ENCODE data around the gene CD9. TPM values are rescaled to one million over a fixed set of nuclear protein-coding genes. Genes with fewer than 3 reads are reported as not detected.

The CD9 gene
- total RNA-seq, 6 experiments from 2014 or later: 43.2 to 72.6 (median 46.4) TPM

- H3K27ac Mint-ChIP-seq: peak overlapping the region; percentile 89
- peak overlapping the region; percentile 61 for H3K4me3 Mint-ChIP-seq
- H3K27me3 Mint-ChIP-seq (ENCODE audit: insufficient read depth): no peaks in the 10 kb centered on the region; the same call in 1 of the 2 replicates
- H3K9me3 Mint-ChIP-seq: no peaks in the 10 kb centered on the region
- no peak for TF ChIP-seq CTCF (IDR thresholded peaks at IDR 0.05)
- H3K4me1 Mint-ChIP-seq (ENCODE audit: low read depth): peaks cover 60% of the 10 kb centered on the region
- no peaks in the 10 kb centered on the region for H3K36me3 Mint-ChIP-seq (ENCODE audit: low read depth)
- DNase-seq: no peak
These were observed 81.0 kb downstream of the CD9 start for GRCh38 chr12:6281081-6281809.

- no peaks in the 10 kb centered on the region for H3K9me3 Mint-ChIP-seq
- no peak for DNase-seq
- H3K4me3 Mint-ChIP-seq: no peak overlapping the region
- H3K36me3 Mint-ChIP-seq (ENCODE audit: low read depth): no peaks in the 10 kb centered on the region
- no peak for TF ChIP-seq CTCF (IDR thresholded peaks at IDR 0.05)
- peak overlapping the region; percentile 58 for H3K27ac Mint-ChIP-seq
- H3K4me1 Mint-ChIP-seq (ENCODE audit: low read depth): peaks cover 72% of the 10 kb centered on the region
- no peaks in the 10 kb centered on the region for H3K27me3 Mint-ChIP-seq (ENCODE audit: insufficient read depth)
These were observed 82.2 kb downstream of the CD9 start for GRCh38 chr12:6282453-6282840.

GRCh38 chr12:6284273-6284672 lies 84.1 kb downstream of the CD9 start:
- no peaks in the 10 kb centered on the region for H3K27me3 Mint-ChIP-seq (ENCODE audit: insufficient read depth)
- no peak for TF ChIP-seq CTCF (IDR thresholded peaks at IDR 0.05)
- no peak overlapping the region for H3K4me3 Mint-ChIP-seq
- no peak for DNase-seq
- H3K9me3 Mint-ChIP-seq: no peaks in the 10 kb centered on the region
- H3K27ac Mint-ChIP-seq: no peak overlapping the region
- no peaks in the 10 kb centered on the region for H3K36me3 Mint-ChIP-seq (ENCODE audit: low read depth)
- peaks cover 79% of the 10 kb centered on the region for H3K4me1 Mint-ChIP-seq (ENCODE audit: low read depth)

GRCh38 chr12:6285063-6285477 lies 84.9 kb downstream of the CD9 start:
- Mint-ChIP-seq H3K27ac (peak overlapping the region; percentile 95), H3K9me3 (peaks cover 5% of the 10 kb centered on the region; the same call in 1 of the 2 replicates), H3K4me1 (ENCODE audit: low read depth) (peaks cover 71% of the 10 kb centered on the region), H3K27me3 (ENCODE audit: insufficient read depth) (no peaks in the 10 kb centered on the region), H3K4me3 (0 out of 2 replicates have a peak overlapping the region, but pooled peaks have one; percentile 33), H3K36me3 (ENCODE audit: low read depth) (no peaks in the 10 kb centered on the region)
- peak; percentile 55 for DNase-seq
- peak; percentile 99 for TF ChIP-seq CTCF (IDR thresholded peaks at IDR 0.05)

GRCh38 chr12:6285532-6286306 lies 85.5 kb downstream of the CD9 start:
- Mint-ChIP-seq H3K27ac (peak overlapping the region; percentile 95), H3K4me1 (ENCODE audit: low read depth) (peaks cover 64% of the 10 kb centered on the region), H3K27me3 (ENCODE audit: insufficient read depth) (no peaks in the 10 kb centered on the region), H3K9me3 (peaks cover 5% of the 10 kb centered on the region; the same call in 1 of the 2 replicates), H3K36me3 (ENCODE audit: low read depth) (no peaks in the 10 kb centered on the region), H3K4me3 (peak overlapping the region; percentile 53)
- TF ChIP-seq CTCF (IDR thresholded peaks at IDR 0.05): no peak
- DNase-seq: no peak

Other genes starting within 250 kb of the CD9 start
- gene VWF, start 75.7 kb upstream of the CD9 start, total RNA-seq (2021; fragmentation: NEBNext Ultra II Directional; extraction: Animal tissue kit (Norgen Biotek cat#: 25700)): under 1 TPM; 0.02 to 0.25 (median 0.10) TPM
- not detected for gene PLEKHG6, start 110.3 kb downstream of the CD9 start, total RNA-seq (2021; fragmentation: NEBNext Ultra II Directional; extraction: Animal tissue kit (Norgen Biotek cat#: 25700))
- gene TNFRSF1A, start 141.7 kb downstream of the CD9 start, total RNA-seq (2021; fragmentation: NEBNext Ultra II Directional; extraction: Animal tissue kit (Norgen Biotek cat#: 25700)): 100 to 1,000 TPM; 105 to 122 (median 112) TPM
- gene SCNN1A, start 175.2 kb downstream of the CD9 start, total RNA-seq (2021; fragmentation: NEBNext Ultra II Directional; extraction: Animal tissue kit (Norgen Biotek cat#: 25700)): under 1 TPM in 1 of 6 experiments, not detected in 5; 0.18 TPM
- 100 to 1,000 TPM in 3 of 6 experiments, 10 to 100 TPM in 3; 91.5 to 124 (median 106) TPM for gene LTBR, start 183.8 kb downstream of the CD9 start, total RNA-seq (2021; fragmentation: NEBNext Ultra II Directional; extraction: Animal tissue kit (Norgen Biotek cat#: 25700))
- under 1 TPM in 2 of 6 experiments, not detected in 4; 0.19 to 0.28 TPM for gene CD27, start 244.6 kb downstream of the CD9 start, total RNA-seq (2021; fragmentation: NEBNext Ultra II Directional; extraction: Animal tissue kit (Norgen Biotek cat#: 25700))